GM12878 (cell line): ENCODE data around the gene CNPPD1.

Source experiments
- ATF2 ChIP-seq: IDR thresholded peaks from 2 replicates; pipeline ENCODE4 v1.6.1; 2012; ENCODE audit warnings: low read length, inconsistent platforms
- CEBPZ ChIP-seq: fragments of 150-350 bp; IDR thresholded peaks from 2 replicates; pipeline ENCODE4 v1.6.1; 2016; ENCODE audit warnings: low read depth, low read length
- CHD1 ChIP-seq: IDR thresholded peaks from 2 replicates; pipeline ENCODE4 v1.6.1; 2012; ENCODE audit warnings: low read depth, low read length, improper control_type of control experiment
- CTCF ChIP-seq, 3 experiments: IDR thresholded peaks in 2 of 3; conservative IDR thresholded peaks in 1 of 3; 2 replicates each; pipeline ENCODE4 v1.5.1; 2011; ENCODE audit warnings: low read depth in 3 of 3, low read length in 3 of 3, mild to moderate bottlenecking in 3 of 3, control low read depth in 2 of 3, moderate library complexity in 2 of 3, inconsistent platforms in 1 of 3, mixed read lengths in 1 of 3; ENCODE audit not compliant: control insufficient read depth in 2 of 3, insufficient read depth in 1 of 3; ENCODE audit errors: extremely low read depth in 1 of 3
- EZH2 ChIP-seq: IDR thresholded peaks from 2 replicates; pipeline ENCODE4 v1.6.1; 2012; ENCODE audit warnings: low read depth, mild to moderate bottlenecking, control low read depth, inconsistent platforms, low read length, borderline replicate concordance; ENCODE audit not compliant: control insufficient read depth
- MTA2 ChIP-seq: fragments of 450-650 bp; IDR thresholded peaks from 2 replicates; pipeline ENCODE4 v1.6.1; 2016; ENCODE audit warnings: low read depth, mild to moderate bottlenecking, moderate library complexity
- MYC ChIP-seq: IDR thresholded peaks from 2 replicates; pipeline ENCODE4 v1.6.1; 2011; ENCODE audit warnings: mild to moderate bottlenecking, low read length, moderate library complexity, inconsistent platforms; ENCODE audit not compliant: insufficient read depth, insufficient replicate concordance, insufficient read length, severe bottlenecking
- POLR2A ChIP-seq: IDR thresholded peaks from 2 replicates; pipeline ENCODE4 v1.6.1; 2011; ENCODE audit warnings: low read depth, mild to moderate bottlenecking, low read length
- RUNX3 ChIP-seq: IDR thresholded peaks from 2 replicates; pipeline ENCODE4 v1.6.1; 2012; ENCODE audit warnings: low read length, inconsistent platforms
- TAF1 ChIP-seq: IDR thresholded peaks from 2 replicates; pipeline ENCODE4 v1.6.1; 2011; ENCODE audit warnings: mild to moderate bottlenecking, low read depth, low read length, borderline replicate concordance
- ZBTB40 ChIP-seq: fragments of 450-650 bp; IDR thresholded peaks from 2 replicates; pipeline ENCODE4 v1.6.1; 2016; ENCODE audit warnings: mild to moderate bottlenecking, moderate library complexity, borderline replicate concordance

GRCh38 chr2:219131327-219131726 is 45.4 kb downstream of the CNPPD1 start:
- TF ChIP-seq CEBPZ (no peak), MTA2 (no peak), RUNX3 (no peak), EZH2 (no peak), MYC (no peak), TAF1 (no peak), CTCF (IDR thresholded peaks at IDR 0.05 in 2 of 3, conservative IDR thresholded peaks at IDR 0.05 in 1 of 3; ENCODE audit: control insufficient read depth in 2 of 3, extremely low read depth in 1 of 3, insufficient read depth in 1 of 3, low read depth in 3 of 3, low read length in 3 of 3) (no peak), CHD1 (no peak), POLR2A (no peak), ZBTB40 (no peak), ATF2 (no peak)
